T-helper 1 cell (primary cell): ENCODE measurements around the gene ZNF282.

ENCODE experiments used
- DNase-seq, 5 donors: peaks; one replicate each; pipeline ENCODE4 v3.0.0-alpha.2; 2012 to 2020

Gene ZNF282

DNA sequence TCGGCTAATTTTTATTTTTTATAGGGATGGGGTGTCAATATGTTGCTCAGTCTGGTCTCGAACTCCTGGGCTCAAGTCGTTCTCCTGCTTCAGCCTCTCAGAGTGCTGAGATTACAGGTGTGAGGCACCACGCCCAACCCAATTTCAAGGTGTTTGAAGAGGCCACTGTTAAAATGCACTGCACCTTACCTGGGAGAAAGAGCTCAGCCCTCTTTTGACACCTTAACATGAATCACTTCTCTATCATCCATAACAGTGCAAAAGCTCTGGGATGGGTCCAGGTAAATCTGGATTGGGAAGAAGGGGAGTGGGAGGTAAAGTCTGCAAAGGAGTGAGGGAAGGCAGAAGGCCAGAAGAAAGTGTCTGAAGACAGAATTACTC is 557 bp upstream of the ZNF282 start:
- no peak for DNase-seq

DNA sequence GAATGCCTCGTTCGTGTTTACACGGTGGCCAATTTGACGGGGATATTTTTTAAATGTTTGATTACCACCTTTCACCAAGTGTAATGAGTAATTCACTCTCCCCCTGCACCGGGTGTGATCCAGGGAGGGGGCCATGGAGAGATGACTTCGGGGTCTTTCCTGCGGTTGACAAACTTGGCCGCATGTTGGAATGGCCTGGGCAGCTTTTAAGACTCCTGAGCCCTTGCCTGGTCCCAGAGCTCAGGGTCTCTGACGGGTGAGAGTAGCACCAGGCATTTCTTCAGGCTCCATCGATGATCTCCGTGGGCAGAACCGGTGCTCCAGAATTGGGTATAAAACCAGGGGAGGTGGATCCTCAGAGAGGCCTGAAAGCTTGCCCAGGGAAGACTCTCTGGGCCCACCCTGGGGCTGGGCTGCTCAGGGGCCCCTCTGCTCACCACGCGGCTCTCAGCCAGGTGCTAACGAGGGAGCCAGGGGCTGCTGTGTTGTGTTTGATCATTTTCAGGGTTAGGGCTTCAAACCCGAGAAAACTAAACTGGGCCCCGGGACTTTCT is 882 bp downstream of the ZNF282 start:
- peak in 1 of 5 donors; percentile 15 for DNase-seq

DNA sequence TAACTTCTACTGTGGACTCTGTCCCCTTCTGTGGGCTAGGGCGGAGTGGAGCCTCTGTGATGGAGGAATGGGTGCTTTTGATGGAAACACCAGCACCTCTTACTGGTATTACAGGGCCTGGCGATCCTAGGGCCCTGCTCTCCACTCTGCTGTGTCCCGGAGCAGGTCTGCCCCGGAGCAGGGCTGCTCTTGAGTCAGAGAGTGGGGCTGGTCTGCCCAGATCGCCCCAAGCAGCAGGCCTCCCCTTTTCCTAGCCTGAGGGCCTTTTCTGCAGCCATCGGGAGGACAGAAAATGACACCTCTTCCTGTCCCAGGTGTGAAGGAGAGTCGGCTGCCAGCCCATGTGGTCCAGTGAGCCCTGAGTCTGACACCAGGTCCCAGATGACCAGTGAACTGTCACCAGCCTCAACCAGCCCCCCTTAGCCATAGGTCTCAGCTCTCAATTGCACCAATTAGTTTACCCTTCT is 1.4 kb downstream of the ZNF282 start:
- peak in 1 of 5 donors; percentile 37 for DNase-seq

DNA sequence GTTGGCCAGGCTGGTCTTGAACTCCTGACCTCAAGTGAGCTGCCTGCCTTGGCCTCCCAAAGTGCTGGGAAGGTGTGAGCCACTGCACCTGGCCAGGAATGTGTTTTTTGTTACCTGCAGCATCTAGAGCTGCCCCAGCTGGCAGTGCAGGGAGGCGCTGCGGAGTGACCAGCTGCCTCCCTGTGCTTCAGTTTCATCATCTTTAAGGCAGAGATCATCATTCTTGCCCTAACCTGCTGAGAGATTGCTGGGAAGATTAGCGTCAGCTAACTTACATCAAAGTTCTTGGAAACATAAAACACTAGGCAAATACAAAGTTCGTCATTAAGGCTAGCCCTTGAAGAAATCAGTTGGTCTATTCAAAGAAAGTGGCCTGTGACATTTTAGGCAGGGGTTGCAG is 2.3 kb downstream of the ZNF282 start:
- no peak for DNase-seq

DNA sequence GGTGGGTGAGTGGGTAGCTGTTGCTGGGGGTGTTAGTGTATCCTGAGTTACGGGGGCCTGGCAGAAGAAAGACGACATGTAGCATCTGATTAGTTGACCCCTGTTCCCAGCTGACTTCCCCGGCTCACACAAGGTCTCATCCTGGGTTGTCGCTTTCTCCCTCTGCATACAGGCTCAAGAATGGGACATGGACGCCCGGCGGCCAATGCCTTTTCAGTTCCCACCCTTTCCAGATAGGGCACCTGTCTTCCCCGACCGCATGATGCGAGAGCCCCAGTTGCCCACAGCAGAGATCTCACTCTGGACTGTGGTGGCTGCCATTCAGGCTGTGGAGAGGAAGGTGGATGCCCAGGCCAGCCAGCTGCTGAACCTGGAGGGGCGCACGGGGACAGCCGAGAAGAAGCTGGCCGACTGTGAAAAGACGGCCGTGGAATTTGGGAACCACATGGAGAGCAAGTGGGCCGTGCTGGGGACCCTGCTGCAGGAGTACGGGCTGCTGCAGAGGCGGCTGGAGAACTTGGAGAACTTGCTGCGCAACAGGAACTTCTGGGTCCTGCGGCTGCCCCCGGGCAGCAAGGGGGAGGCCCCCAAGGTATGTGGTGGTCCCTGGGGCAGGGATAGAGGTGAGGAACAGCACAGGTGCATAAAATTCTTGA is 2.9 kb downstream of the ZNF282 start:
- DNase-seq = no peak

DNA sequence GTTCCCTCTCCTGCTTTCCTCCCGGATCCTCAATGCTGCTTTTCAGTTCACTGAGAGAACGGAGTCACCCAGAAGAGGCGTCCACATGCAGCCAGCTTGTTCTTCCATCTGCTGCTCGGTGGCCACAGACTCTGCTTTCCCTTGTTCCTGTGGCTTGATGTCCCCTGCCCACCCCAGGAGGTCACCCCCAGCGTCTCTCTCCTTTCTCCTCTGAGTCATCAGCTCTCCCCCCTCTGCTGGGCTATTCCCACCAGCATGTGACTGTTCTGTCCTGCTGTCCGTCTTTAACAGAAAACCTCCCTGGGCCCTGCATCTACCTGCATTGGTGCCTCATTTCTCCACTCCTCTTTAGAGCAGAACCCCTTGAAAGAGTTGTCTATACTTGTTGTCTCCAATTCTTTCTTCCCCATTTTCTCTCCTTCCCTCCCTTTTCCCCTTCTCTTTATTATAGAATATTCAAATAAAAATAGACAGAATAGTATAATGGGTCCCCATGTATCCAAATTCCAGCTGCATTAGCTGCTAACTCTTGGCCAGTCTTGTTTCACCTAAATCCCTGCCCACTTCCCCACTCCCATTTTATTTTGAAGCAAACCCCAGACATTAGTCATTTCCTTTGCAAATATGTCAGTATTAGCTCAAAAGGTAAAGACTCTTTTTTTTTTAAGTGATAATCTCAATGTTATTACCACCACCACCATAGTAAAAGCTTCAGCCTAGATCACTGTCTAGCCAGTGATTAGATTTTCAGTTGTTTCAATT is 4.1 kb downstream of the ZNF282 start:
- DNase-seq = no peak

DNA sequence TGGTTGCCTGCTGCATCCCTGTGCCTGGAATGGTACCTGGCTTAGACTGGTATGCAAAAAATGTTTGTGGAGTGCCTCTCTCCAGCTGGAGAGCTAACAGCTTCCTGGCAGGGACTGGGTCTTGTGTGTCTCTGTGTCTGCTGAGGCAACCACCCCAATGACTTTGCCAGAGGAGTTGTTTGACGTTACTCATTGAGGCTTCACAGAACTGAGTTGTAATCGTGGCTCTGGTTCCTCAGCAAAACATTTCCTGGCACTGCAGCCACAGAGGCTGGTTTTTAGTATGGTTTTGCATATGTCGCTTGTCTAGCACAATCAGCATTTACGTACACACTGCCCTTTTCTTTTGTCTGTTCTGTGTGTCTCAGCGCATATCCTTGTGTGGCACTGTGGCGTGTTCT is 7.5 kb downstream of the ZNF282 start:
- peak in 1 of 5 donors; percentile 91 for DNase-seq

DNA sequence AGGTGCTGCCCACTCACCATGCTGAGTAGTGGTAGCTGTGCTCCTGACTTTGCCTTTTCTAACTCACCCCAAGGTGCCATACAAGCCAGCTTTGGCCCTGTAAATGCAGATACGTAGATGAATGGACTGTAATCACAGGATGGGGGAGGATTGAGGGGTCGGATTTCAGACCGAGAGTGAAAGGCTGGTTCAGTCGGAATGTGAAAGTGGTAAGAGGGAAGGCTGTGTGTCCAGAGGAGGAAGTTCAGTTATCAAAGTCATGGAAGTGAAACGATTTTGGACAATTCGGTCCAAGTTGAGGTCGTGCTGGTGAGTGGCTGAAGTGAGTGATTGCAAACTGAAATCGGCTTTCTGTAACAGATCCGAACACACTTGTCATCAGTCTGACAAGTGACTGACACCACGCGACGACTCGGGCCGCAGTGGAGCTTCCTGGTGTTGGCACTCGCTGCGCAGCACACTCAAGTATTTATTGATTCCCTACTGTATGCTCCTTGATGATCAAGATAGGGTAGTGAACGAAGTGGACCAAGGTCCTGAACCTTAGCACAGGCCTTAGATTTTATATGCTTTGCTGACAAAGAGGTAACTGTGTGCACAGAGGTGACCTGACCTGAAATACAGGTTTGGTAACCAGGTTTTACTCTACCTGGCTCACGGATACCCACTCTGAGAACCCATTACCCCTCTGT is 10.5 kb downstream of the ZNF282 start:
- no peak for DNase-seq

DNA sequence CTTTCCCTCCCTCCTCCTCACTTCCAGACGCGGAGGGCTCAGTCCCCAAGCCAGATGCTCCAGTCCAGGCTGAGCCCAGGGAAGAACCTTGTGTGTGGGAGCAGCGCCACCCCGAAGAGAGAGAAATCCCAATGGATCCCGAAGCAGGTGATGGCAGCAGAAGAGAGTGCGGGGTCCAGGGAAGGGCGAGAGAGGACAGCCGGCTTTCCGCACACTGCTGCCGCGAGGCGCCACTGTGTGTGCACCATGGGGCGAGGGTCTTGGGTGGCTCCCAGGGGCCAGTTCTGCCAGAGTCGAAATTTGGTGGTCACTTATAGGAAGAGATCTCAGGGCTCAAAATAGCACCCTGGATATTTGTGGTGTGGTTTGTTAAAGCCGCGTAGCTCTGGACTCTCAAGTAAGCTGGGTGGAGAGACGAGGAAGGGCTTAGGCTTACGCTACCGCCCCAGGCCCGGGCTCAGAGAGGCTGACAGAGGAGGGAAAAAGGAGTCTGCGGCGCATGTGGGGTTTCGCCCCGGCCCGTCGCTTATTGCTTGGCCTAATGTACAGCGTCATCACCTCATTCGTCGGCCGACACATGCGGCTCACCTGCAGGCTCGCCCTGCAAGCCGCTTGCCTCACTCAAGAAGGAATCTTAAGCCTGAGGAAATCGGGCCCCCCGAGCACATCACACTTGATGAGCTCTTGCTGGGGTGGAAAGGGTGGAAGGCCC is 12.1 kb downstream of the ZNF282 start:
- no peak for DNase-seq

DNA sequence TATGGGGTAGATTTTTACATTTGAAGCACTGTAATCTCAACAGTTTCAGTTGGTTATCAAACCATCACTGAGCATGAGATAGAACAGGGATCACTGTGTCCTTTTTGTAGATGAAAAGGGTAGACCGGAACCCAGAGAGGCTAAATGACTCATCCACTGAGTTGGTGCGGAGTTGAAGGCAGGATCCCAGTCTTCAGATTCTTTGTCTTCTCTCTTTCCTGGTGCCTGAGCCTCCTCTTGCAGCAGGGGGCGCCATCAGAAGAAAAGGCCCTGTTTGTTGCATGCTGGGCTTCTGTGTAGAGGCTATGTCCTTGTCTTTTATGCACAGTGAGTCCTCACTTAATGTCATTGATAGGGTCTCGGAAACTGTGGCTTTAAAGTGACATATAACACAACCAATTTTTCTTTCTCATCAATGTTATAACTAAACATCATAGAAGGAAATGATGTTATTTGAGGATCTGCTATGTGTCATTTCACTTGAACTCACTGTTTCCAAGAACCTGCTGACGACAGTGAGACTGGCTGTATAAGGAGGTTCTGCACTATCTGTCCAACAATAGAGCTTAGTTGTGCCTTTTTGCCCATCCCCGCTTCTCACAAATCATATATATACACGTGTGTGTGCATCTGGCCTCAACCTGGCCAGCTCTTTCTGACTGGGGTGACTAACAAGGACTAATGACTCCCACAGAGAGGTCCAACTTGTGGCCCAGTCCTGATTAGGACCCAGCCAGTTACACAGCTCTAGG is 14.3 kb downstream of the ZNF282 start:
- peak in 4 of 5 donors; percentile 35 to 93 (median 46) for DNase-seq

DNA sequence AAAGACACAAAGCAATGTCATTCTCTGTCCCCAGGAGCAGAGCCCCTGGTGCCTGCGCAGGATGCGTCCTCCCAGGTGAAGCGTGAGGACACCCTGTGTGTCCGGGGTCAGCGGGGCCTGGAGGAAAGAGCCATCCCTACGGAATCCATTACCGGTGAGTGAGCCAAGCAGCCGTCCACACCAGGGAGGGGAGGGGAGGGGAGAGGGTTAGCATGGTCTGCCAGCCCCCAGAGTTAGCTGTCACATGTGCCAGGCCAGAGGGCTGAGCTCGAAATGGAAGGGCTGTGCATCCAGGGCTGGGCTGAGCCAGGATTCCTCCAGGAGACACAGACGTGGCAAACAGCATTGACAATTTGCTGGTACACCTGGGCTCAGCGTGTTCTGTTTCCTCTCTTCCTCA is 15.2 kb downstream of the ZNF282 start:
- DNase-seq = no peak

DNA sequence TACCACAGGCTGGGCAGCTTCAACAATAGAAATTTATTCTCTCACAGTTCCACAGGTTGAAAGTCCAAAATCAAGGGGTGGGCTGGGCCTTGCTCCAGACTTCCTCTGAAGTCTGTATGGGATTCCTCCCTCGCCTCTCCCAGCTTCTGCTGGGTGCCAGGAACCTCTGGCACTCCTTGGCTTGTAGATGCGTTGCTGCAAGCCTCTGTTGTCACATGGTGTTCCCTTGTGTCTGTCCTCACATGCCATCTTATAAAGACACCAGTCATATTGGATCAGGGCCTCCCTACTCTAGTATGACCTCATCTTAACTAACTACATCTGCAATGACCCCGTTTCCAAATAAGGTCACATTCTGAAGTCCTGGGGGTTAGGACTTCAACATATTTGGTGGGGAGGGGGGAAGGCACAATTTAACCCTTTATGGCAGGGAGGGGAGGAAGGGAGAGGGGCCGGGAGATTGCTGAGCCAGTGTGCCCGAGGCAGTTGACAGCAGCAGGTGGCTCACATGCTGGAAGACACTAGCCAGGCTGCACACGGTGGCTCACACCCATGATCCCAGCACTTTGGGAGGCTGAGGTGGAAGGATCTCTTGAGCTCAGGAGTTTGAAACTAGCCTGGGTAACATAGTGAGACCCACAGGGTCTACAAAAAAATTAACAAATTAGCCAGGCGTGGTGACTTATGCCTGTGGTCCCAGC is 18.8 kb downstream of the ZNF282 start:
- no peak for DNase-seq

DNA sequence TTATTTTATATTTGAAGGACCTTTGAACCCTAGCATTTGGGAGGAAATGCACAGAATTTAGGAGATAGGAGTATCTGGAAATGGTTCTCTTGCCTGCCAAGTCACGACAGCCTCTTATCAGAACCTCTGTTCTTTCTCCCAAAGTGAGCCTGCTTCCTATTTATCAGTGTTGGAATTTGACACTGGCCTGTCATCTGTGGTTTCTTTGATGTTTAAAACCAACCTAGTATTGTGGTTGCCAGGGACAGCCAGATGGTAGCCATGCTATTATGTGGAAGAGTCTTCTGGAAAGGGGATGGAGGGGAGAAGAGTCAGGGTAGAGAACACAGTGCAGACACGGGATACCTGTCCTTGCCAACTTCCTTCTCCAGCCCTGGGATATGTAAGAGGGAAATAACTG is 21.1 kb downstream of the ZNF282 start:
- no peak for DNase-seq

DNA sequence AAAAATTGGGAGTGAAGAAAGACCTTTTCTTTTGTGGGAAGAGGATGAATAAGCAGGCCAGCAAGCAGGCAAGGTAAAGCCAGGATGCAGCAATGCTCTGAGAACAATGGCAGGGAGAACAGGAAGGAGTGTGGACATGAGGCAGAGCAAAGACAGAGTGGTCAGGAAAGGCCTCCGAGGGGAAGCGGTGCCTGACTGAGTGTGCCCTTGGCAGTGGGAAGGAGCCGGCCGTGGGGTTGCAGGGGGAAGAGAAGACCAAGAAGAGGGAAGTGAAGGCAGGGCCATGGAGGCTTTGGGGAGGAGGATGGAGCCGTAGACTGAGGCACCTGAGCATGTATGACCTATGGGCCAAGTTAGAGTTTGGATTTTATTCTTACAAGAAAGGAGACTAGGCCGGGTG is 22.2 kb downstream of the ZNF282 start:
- no peak for DNase-seq

DNA sequence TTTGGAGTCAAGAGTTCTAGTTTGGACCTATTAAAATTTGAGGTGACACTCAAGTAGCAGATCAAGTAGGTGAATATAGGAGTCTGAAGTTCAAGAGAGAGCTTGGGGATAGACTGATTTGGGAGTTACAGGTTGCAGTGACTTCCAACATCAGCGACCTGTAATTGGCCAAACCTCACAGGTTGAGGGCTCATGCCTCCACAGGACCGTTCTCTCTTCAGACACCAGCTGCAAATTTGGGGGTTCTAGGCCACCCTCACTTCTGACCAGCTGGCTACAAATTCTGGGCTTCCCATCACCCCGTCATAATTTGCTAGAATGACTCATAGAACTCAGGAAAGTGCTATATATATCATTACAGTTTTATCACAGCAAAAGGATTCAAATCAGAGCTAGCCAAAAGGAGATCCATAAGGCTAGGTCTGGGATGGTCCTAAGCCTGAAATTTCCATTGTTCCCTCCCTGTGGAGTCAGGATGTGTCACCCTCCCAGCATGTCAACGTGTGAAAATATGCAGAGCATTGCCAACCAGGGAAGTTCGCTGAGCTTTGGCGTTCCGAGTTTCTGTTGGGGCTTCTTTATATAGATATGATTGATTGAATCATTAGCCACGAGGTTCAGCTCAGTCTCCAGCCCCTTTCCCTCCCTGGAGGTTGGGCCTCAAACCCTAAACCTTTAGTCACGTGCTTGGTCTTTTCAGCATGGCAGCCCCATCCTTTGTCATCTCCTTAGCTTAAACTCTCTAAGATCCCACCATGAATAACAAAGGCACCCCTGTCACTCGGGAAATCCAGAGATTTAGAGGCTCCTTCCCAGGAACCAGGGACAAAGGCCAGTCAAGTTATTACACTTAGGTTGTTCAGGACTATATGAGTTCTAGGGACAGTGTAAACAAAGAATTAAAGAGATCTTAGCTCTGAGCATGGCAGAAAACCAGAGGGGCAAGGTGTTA is 23.4 kb downstream of the ZNF282 start:
- no peak for DNase-seq

DNA sequence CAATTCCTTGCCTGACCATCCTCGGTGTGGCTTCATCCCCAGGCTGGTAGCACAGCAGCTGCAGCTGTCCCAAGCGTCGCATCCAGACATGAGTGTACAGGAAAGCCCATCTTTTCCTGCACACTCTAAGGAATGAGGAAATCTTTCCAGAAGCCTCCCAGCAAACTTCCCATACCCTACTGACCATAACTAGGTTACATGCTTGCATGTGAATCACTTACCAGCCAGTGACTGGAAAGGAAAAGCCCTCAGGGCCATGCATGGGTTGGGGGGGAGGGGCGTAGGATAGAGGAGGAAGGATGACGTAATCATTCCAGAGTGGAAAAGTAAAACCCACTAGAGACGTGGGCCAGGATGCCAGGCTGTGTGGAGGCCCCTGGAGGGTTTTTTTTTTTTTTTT is 25.2 kb downstream of the ZNF282 start:
- no peak for DNase-seq

DNA sequence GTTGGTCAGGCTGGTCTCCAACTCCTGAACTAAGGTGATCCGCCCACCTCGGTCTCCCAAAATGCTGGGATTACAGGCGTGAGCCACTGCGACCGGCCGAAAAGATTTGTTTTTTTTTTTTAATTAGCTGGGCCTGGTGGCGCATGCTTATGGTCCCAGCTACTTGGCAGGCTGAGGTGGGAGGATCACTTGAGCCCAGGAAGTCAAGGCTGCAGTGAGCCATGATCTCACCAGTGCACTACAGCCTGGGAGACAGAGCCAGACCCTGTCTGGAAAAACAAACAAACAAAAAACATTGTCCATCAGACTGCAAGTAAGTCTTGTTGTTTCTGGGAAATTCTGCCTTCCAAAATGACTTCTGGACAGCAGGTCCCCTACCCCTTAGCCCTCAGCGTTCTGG is 27.8 kb downstream of the ZNF282 start:
- no peak for DNase-seq

DNA sequence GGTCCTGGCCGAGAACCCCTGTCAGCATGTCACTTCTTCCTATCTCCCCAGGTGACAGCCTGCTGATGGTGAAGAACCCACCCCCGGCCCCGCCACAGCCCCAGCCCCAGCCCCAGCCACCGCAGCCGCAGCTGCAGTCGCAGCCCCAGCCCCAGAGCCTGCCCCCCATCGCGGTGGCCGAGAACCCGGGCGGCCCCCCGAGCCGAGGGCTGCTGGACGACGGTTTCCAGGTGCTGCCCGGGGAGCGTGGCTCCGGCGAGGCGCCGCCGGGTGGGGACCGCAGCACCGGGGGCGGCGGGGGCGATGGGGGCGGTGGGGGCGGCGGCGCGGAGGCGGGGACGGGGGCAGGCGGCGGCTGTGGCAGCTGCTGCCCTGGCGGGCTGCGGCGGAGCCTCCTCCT is 28.4 kb downstream of the ZNF282 start:
- DNase-seq = no peak

DNA sequence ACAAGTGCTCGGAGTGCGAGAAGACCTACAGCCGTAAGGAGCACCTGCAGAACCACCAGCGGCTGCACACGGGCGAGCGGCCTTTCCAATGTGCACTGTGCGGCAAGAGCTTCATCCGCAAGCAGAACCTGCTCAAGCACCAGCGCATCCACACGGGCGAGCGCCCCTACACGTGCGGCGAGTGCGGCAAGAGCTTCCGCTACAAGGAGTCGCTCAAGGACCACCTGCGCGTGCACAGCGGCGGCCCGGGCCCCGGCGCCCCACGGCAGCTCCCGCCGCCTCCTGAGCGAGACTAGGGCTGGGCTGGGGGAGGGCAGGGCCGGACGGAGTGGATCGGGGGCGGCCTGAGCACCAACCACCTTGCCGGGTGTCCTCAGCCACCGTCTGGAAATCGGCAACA is 29.0 kb downstream of the ZNF282 start:
- DNase-seq = no peak

DNA sequence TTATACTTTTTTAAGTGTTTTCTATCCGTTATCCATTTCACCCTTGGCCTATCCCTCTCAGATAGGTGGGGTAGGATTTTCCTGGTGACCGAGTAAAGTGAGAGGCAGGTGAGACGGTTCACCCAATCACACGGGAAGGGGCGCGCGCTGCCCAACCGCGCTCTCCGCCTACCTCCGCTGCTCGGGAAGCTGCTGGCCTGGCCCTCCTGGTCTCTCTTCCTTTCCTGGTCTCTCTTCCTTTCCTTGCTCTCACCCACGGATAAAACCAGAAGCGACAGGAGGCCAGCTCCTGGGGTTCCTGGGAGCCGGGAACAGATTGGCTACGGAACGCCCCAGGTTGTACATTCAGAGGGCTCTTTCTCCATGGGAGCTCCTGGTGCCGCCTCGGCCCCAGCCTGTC is 29.8 kb downstream of the ZNF282 start:
- DNase-seq = no peak
